Globus pallidus (tissue), 1 donor: ENCODE measurements around the gene LCP2.

Source experiments
- DNase-seq: peaks from one replicate; pipeline ENCODE4 v3.0.0-alpha.2; 2015; ENCODE audit warnings: low spot score

The LCP2 gene

DNA sequence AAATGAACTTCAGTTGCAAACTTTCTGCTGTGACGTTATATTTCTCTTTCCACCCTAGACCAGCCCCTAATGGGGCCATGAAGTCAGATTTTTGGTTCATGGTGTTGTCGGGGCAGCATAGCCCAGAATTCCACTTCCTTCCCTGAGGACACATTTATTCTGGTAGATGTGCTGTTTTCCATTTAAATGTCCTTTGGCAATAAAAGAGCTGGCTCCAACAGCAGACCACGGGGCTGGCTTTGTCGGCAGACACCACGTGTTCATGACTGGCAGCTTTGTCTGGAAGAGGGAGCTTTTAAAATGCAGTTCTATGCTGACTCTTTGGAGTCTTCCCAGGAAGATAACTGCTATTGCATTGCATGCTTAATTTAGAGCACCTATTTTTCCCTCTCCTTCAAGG is 17.6 kb upstream of the LCP2 start:
- DNase-seq, result peak; percentile 94

DNA sequence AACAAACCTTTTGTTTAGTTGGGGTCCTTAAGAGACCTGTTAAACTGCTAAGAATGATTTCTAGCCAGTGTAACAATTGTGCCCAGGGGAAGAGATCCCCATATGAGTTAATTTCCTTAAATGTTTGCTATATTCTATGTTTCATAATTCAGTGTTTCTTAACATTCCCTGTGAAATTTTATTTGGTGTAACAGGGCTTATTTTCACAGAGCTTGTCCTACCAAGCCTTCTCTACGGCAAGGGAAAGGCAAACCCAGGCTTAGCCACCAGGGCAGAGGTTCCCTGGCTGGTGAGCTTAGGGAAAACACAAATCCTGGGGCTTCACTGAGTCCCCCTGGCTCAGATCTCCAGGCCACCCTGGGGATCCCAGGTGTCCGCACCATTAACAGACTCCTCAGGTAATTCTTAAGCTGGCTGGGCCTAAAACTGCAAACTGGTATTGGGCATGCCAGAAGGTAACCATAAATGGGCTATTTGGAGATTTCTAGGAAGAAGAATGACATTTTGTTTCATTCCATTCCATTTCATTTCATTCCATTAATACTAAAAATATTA is 17.0 kb upstream of the LCP2 start:
- no peak for DNase-seq

DNA sequence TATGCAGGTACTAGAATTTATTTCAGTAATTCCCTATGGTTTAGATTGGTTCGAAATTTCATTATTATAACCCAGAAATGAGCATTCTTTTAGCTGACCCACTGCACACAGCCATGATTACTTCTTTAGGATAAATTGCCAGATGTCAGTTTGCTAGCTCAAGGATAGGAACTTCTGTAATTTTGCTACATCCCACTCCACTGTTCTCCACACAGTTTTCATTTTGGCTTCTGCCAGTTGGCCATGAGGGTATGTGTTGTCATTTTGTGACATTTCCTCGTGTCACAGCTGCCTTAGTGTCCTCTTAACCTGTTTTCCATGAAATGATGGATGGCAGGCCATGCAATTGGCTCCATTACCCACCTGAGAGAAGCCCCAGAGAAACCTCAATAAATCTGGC is 16.2 kb upstream of the LCP2 start:
- DNase-seq, result no peak

DNA sequence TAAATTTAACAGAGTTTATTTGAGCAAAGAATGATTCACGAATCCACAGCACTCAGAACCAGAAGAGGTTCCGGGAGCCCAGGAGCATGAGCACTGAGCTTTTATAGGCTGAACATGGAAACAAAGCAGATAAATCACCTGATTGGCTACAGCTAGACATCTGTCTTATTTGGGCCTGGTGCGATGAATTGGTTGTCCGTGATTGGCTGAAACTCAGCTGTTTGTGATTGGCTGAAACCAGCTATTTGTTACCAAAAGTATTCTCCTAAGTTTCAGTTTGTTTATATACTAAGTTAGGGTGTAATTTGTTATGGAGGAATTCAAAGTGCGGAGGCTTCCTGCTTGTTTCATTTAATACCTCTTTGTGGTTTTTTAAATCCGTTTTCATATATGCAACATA is 15.8 kb upstream of the LCP2 start:
- DNase-seq, result no peak

DNA sequence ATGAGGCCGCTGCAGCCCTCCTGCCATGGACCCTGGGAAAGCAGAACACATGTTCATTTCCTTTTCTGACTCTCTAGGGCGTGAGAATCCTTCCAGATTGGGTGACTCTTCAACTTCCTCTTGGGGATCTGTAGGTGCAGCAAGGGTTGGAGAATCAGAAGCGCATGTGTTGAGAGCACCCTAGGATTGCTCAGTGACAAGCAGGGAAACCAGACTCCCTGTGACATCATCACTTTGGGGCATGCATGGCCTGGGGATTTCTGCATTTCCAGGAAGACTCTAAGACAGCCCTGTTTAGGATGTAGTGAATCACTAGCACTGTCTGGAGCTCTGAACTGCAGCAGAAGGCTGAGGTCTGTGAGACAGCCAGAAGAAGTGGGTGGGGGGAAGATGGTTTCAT is 15.1 kb upstream of the LCP2 start:
- no peak for DNase-seq

DNA sequence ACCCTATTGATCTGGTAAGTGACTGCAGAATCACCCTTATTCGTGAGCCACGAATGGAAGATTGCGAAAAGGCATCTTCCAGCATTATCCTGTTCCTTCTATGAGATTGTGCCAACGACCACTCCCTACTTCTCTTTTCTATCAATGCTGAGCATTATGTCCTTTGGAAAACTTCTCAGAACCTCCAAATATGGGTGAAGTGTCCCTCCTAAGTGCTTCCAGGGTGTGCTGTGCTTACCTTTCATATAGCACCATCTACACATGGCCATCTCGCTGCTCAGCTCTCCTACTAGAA is 14.7 kb upstream of the LCP2 start:
- DNase-seq, result no peak

DNA sequence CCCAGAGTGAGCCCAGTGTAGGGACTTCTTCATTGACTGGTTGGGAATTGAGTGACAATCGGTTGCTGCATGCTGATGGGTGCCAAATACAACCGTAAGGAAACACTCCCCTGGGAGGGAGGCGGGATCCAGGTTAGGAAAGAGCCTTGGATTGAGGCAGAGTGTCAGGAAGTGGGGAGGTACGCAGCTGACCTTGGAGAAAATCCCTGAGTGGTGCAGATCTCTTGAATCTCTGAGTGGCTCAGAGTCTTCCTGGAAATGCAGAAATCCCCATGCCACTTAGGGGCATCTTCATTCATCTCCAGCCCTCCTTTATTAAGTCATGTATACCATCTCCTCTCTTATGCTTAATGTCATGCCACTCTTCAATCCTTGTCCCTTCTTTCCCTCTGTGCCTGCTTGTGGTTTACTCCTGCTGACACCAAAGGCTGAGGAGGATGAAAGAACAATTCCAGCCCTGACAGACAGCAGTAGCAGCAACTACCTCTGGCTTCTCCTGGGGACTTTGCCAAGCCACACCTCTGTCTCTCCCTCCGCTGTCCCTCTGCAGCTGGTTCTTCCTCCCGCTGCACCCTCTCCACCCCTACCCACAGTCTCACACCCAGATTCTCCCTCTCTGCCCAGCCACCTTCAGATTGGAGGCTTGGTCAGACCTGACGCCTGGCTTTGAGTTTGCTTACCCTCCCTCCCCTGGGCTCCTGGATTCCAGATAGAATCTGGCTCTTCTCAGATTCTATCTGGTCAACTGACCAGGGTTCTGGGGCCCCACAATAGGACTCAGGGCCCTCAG is 14.1 kb upstream of the LCP2 start:
- DNase-seq, result no peak

DNA sequence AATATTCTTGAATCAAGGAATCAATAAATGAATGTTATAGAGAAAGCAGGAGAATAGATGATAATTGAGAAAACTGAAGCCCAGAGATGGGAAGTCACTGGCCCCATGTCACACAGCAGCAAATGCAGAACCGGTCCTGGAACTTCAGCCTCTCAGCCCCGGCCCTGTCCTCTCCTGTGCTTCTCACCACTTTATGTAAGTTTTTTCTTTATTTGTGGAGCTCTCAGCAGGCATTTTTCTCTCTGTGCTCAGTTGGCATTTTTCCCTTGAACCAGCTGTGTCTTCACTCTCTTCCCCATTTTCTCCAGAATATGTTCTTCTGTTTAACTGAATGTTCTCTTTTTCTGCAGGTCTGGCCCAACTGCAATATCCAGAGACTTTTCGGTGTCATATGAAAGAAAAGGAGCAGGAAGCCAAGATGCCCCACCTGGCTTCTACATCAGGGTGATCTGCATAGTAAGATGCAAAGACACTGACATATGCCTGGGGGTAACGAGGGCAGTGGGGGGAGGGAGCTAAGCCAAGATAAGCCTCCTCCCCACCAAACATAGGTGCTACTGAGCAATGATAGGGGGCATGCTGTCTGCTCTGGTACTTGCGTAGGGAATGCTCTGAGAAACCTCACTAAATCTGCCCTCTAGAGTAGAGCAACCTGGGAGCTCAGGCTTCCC is 12.8 kb upstream of the LCP2 start:
- DNase-seq, result no peak

DNA sequence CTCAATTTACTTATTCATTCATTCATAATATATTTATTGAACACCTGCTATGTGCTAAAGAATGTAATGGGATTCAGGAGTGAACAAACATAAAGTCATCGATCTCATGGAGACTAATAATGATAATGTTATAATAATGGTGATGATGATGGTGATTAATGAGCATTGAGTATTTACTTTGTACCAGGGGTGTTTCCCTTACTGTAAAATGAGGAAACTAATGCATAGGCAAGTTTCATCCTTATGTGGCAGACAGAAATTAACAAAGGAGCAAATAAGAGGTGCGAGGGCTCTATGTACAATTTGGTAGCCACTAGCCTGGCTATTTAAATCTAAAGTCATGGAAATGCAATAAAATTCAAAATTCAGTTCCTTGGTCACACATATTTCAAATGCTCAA is 11.1 kb upstream of the LCP2 start:
- no peak for DNase-seq

DNA sequence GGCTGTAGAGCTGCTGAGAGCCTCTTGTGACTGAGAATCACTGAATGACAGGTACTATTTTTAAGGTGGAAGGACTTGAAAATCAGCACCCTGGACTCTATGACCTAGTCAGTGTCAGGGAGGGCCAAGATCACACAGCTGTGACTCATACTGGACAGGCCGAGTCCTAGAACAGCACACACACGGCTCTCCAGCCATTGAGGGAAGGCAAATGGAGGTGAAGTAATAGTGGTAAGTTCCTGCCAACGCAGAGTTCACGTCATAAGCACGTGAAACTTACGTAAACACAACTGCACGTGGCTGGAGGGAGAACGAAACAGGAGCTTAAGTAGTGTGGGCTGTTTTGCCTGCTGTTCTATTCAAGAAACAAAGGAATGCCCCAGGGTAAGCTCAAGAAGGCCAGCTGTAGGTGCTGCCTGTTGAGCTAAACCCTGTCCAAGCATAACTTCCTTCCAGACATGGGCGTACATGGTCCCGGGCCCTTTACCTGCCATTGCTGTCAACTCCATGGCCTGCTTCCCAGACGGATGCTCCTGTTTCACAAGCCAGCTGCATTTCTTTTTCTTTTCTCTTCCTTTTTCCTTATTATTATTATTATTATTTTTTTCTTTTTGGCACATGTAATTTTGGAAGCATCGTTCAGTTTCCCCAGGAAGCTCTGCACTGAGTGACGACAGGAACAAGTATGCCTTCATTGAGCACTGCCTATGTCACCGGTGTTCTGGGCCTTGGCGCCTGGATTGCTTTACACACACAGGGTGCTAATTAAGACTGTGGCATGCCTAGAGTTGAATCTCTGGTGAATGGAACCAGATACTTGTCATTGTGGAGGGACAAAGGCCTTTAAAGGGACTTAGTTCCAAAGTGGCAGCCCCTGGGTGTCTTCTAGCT is 10.2 kb upstream of the LCP2 start:
- no peak for DNase-seq

DNA sequence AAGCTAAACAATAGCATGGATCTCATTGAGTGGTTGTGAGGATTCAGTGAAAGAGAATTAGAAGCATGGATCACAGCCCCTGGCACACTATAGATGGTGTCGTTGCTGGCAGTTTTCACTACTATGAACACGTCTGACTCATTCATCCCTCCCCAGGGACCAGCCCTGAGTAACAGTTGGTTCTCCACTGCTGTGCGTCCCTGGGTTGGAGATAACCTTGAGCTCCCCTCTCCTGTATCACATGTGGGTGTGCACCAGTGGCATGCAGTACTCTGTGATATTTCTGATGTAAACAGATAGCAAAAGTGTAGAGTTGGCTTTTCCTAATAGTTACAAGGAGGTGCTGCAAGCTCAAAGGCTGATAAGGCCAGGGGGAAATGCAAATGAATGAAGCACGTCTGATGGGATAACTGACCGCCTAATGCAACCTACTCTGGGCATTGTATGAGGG is 8.8 kb upstream of the LCP2 start:
- DNase-seq, result no peak

DNA sequence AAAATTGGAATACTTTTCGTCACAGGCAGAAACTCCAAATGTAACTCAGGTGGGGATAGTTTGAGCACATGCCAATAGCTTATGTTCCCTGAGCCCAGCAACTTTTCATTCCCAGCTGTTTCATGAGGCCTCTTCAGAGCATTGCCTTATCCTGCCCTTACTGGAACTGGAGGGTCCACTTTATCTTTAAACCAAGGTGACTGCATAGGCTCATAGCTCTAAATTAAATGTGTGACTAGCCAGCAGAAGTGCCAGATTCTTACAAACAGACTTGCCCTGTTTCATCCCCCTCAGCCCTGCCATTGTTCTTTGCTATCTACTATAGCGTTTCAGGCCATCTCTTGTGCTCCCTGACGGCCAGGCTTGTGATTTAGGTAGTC is 8.1 kb upstream of the LCP2 start:
- no peak for DNase-seq

DNA sequence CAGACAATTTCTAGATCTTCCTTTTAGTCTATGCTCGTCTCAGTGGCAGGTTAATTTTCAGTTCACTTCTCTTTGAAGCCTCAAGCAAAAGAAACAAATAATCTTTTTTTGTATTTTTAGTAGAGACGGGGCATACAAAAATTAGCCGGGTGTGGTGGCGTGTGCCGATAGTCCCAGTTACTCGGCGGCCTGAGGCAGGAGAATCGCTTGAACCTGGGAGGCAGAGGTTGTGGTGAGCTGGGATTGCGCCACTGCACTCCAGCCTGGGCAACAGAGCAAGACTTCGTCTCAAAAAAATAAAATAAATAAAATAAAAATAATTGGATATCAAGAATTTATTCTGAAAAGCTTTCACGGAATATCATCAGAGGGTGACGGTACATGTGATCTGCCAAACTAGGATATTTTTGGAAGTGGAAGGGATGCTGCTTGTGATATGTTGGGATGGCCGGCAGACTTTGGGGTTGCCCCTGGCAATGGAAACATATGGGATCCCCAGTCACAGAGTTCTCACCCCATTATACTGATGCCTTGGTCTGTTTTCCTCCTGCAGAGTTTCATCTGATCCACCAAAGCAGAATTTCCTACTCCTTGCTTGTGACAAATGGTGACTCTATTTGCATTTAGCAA is 7.6 kb upstream of the LCP2 start:
- DNase-seq, result no peak

DNA sequence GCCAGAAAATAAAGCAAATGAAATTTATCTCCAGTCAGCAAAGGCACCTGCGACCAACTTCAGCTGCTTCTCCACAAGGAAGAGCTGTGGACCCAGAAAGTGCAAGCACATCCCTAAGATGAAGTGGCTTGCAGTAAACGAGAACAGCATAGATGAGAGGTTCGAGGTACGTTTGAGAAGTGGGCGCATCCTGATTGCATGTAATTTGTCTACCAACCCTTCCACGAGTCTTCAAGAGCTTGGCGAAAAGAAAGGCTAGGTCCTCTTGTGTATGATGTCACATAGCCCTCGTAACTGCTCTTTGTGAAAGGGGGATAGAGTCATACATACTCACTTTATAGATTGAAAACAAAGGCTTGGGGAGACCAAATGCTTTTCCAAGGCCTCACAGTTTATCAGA is 6.0 kb upstream of the LCP2 start:
- DNase-seq, result no peak

DNA sequence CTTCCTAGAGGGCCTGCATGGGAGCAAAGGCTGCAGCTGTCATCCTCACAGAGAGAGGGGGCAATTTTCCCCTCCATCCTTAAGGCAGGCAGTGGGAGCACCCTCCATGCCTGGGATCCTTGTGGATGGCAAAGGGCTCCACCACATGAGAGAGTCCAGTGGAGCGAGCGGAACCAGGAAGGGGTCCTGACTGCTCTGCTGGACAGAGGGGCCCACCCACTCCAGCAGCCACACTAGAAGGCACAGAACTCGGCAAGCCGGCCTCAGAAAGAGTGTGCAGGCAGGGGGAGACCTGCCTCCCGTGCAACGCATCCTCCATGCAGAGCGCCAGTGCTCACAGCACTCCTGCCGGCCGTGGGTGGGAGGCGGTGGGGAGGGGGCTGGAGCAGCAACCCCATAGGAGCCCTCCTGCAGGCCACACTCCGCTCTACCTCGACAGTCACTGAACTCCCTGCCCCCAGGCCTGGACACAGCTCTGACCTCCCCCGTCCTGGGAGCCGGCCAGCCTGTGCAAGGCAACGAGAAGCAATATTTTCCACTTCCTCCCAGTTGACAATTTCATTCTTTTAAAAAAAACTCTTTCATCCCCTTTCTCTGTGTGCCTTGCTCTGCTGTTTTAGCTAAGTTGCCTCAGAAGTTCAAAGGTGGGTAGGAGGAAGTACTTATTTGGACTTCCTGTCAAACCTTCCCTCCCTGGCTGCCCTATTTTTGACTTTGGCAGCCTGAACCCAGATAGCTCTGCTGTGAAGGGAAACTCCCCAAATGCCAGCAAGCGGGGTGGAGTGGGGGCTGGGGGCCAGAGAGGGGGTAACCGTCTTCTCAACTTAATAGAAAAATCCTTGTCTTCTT is 5.3 kb upstream of the LCP2 start:
- peak; percentile 33 for DNase-seq

DNA sequence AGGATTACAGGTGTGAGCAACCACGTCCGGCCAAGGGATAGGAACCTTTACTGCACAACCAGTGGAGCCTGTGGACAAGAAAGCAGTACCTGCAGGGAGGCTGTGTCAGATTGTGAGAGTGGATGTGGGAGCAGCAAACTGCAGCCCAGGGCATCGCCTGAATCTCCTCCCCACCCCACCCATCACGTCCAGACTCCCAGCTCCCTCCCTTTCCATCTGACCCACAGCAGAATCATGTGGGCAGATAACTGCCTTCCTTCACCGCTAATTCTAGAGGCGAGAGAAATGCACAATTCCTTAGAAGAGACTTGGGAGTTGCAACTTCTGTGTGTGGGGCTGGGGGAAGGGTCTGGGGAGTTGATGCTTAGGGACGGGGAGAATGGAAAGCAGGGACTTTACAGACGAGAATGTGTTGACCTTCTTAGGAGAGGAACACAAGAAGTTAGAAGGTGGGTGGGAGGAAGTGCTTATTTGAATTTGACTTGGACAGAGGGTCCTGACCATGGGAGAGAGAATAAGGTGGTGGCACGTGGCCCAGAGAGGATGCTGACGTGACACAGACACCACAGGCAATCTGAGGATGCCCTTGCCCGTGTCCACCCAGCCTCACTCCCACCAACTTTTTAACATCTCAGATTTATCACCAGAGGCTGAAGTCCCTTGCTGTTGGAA is 4.5 kb upstream of the LCP2 start:
- no peak for DNase-seq

DNA sequence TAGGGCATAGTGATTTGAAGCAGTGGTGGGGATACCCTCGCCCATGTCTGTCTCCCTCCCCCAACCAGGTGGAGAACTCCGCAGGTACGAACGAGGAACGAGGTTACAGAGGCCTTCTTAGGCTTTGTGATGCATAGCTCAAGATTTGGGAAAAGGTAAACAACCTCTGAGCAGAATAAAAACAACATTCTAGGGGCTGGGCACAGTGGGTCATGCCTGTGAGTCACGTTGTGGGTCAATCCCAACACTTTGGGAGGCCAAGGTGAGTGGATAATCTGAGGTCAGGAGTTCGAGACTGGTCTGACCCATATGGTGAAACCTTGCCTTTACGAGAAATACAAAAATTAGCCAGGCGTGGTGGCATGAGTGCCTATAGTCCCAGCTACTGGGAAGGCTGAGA is 3.6 kb upstream of the LCP2 start:
- DNase-seq, result no peak

DNA sequence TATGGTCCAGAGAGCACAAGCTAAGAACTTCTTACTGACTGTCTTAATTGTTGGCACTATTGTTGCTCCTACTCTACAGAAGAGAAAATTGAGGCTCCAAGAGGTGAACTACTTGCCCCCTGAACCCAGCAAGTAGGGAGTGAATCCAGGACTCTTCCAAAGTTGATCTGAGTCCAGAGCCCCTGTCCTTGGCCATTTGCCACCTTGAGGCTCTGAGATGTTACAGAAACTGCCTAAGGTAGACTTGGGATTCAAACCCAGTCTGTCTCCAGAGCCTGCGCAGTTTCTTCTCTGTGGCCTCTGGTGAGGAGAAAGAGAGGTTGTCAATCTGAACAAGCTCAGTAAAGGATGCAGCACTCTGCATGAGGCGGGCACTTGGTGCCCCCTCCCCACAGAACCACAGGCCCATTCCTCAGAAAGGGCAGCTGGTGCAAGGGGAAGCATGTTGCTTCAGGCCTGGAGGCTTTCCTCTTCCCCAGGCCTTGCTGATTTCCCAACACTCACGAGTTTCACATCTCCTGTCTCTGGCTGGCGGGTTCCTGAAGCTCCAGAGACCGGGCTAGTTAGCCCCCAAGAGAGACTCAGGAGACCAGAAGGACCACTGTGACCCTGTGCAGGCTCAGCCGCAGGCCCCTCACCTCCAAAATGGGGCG is 2.9 kb upstream of the LCP2 start:
- DNase-seq, result no peak

DNA sequence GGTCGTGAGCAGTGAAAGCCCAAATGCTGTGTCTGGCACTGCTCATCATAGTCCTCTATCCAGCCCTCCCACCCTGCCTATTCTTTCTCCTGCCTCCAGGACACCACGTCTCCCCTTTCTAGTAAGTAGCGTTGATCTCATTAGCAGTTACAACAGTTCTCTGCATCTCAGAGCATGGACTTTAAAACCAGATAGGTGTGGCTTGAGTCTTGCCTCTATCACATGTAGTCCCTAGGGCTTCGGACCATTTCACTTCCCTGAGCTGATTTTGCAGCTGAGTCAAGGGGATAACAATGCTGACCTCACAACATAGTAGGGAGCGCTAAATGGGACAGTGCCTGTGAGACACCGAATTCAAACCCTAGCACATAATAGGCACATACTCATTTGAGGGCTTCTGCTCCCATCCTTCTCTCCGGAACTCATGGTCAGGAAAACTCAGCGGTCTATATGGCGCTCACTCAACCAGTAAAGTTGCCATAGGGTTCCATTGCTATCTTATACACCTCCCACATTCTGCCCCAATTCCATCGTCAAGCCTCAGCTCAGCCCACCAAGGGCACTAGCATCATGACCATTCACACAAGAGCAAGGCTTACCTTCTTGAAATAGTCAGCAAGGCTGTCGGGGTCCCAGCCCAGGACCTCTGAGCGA is 515 bp downstream of the LCP2 start:
- DNase-seq, result no peak
